WTC11 (cell line): ENCODE results near the gene NR3C2. TPM values are rescaled to one million over a fixed set of nuclear protein-coding genes. Genes with fewer than 3 reads are reported as not detected.

ENCODE experiments used
- ATAC-seq: fragments of 200-7000 bp; cut with Tn5 transposase; 2 replicates; pipeline ENCODE4 v1.10.0; 2021; ENCODE audit warnings: mild to moderate bottlenecking, moderate library complexity
- CTCF ChIA-PET: fragments of 300-600 bp; sonication (Branson Sonifier 250); formaldehyde crosslinking; loops from one replicate; lab custom pipeline; 2021; ENCODE audit warnings: antibody characterized with exemption; lab: Charles Lee
- POLR2A ChIA-PET: fragments of 350-600 bp; sonication (Branson Sonifier 250); formaldehyde crosslinking; loops from one replicate; lab custom pipeline; 2021; ENCODE audit warnings: antibody characterized with exemption; lab: Charles Lee
- DNase-seq: peaks from one replicate; pipeline ENCODE4 v3.0.0; 2021; ENCODE audit warnings: low spot score
- H3K27ac Mint-ChIP-seq: 2 replicates; pipeline ENCODE4 v1.8.0; 2021; ENCODE audit warnings: mixed read lengths
- H3K27me3 Mint-ChIP-seq: 2 replicates; pipeline ENCODE4 v1.8.0; 2021; ENCODE audit warnings: low read depth, mild to moderate bottlenecking, moderate library complexity, mixed read lengths
- H3K36me3 Mint-ChIP-seq: 2 replicates; pipeline ENCODE4 v1.8.0; 2021; ENCODE audit warnings: mixed read lengths
- H3K4me1 Mint-ChIP-seq: 2 replicates; pipeline ENCODE4 v1.8.0; 2022; ENCODE audit warnings: mixed read lengths
- H3K4me3 Mint-ChIP-seq: 2 replicates; pipeline ENCODE4 v1.8.0; 2021; ENCODE audit warnings: mild to moderate bottlenecking, moderate library complexity, mixed read lengths
- H3K9me3 Mint-ChIP-seq: 2 replicates; pipeline ENCODE4 v1.8.0; 2021; ENCODE audit warnings: mixed read lengths
- ATF1 ChIP-seq: sonication (generic); formaldehyde crosslinking; IDR thresholded peaks from 2 replicates; pipeline ENCODE4 v1.8.1; 2023; ENCODE audit warnings: mild to moderate bottlenecking, moderate library complexity, missing genetic modification reagents
- CBFB ChIP-seq: sonication (generic); formaldehyde crosslinking; IDR thresholded peaks from 2 replicates; pipeline ENCODE4 v1.8.1; 2022; ENCODE audit warnings: mild to moderate bottlenecking, low read depth, missing genetic modification reagents
- GRHL2 ChIP-seq: fragments of 250-450 bp; sonication (Bioruptor Pico); IDR thresholded peaks from 2 replicates; pipeline ENCODE4 v1.8.0; 2022; ENCODE audit warnings: mild to moderate bottlenecking, moderate library complexity; ENCODE audit not compliant: insufficient replicate concordance, severe bottlenecking
- JUN ChIP-seq: sonication (generic); formaldehyde crosslinking; IDR thresholded peaks from 2 replicates; pipeline ENCODE4 v1.8.0; 2023; ENCODE audit warnings: mild to moderate bottlenecking, missing genetic modification reagents
- KAT7 ChIP-seq: sonication (generic); formaldehyde crosslinking; IDR thresholded peaks from 2 replicates; pipeline ENCODE4 v1.8.1; 2023; ENCODE audit warnings: missing genetic modification reagents, mild to moderate bottlenecking, borderline replicate concordance
- NR2C2 ChIP-seq: sonication (generic); formaldehyde crosslinking; IDR thresholded peaks from 2 replicates; pipeline ENCODE4 v1.8.0; 2022; ENCODE audit warnings: mild to moderate bottlenecking, missing genetic modification reagents
- NR3C1 ChIP-seq: sonication (generic); formaldehyde crosslinking; conservative IDR thresholded peaks from 2 replicates; pipeline ENCODE4 v1.8.1; 2023; ENCODE audit warnings: low read depth, mild to moderate bottlenecking, missing genetic modification reagents
- SP1 ChIP-seq: sonication (generic); formaldehyde crosslinking; conservative IDR thresholded peaks from 2 replicates; pipeline ENCODE4 v1.8.1; 2022; ENCODE audit warnings: missing genetic modification reagents
- TEAD4 ChIP-seq: sonication (generic); formaldehyde crosslinking; IDR thresholded peaks from 2 replicates; pipeline ENCODE4 v1.8.0; 2022; ENCODE audit warnings: mild to moderate bottlenecking, missing genetic modification reagents
- TP53 ChIP-seq: sonication (generic); formaldehyde crosslinking; IDR thresholded peaks from 2 replicates; pipeline ENCODE4 v1.8.1; 2023; ENCODE audit warnings: mild to moderate bottlenecking, missing genetic modification reagents
- ZNF232 ChIP-seq: sonication (generic); formaldehyde crosslinking; IDR thresholded peaks from 2 replicates; pipeline ENCODE4 v1.8.0; 2022; ENCODE audit warnings: mild to moderate bottlenecking, missing genetic modification reagents
- total RNA-seq: library from RNA; stranded (reverse); gene quantifications from 3 replicates; pipeline ENCODE4 v1.2.3, GENCODE V29; 2021
- TF ChIP-seq, protein P1 (sequence below): sonication (generic); formaldehyde crosslinking; IDR thresholded peaks from 2 replicates; pipeline ENCODE4 v1.8.1; 2022; ENCODE audit warnings: low read depth, mild to moderate bottlenecking, moderate library complexity, missing genetic modification reagents, borderline replicate concordance
- TF ChIP-seq, protein P2 (sequence below): sonication (generic); formaldehyde crosslinking; IDR thresholded peaks from 2 replicates; pipeline ENCODE4 v1.8.1; 2023; ENCODE audit warnings: mild to moderate bottlenecking, missing genetic modification reagents, moderate library complexity
- TF ChIP-seq, protein P3 (sequence below): fragments of 250-450 bp; sonication (Bioruptor Pico); IDR thresholded peaks from 2 replicates; pipeline ENCODE4 v1.9.0; 2021; ENCODE audit warnings: moderate library complexity, mild to moderate bottlenecking, inconsistent platforms, borderline replicate concordance
- TF ChIP-seq, protein P4 (sequence below): fragments of 250-450 bp; sonication (Bioruptor Pico); IDR thresholded peaks from 2 replicates; pipeline ENCODE4 v1.9.0; 2021; ENCODE audit warnings: mild to moderate bottlenecking
- TF ChIP-seq, protein P5 (sequence below): sonication (generic); formaldehyde crosslinking; IDR thresholded peaks from 2 replicates; pipeline ENCODE4 v1.8.1; 2022; ENCODE audit warnings: mild to moderate bottlenecking, missing genetic modification reagents, moderate library complexity, borderline replicate concordance
- TF ChIP-seq, protein P6 (sequence below): sonication (generic); formaldehyde crosslinking; IDR thresholded peaks from 2 replicates; pipeline ENCODE4 v1.8.0; 2022; ENCODE audit warnings: mild to moderate bottlenecking, missing genetic modification reagents
- TF ChIP-seq, protein P7 (sequence below): sonication (generic); formaldehyde crosslinking; IDR thresholded peaks from 2 replicates; pipeline ENCODE4 v1.8.1; 2022; ENCODE audit warnings: mild to moderate bottlenecking, moderate library complexity, missing genetic modification reagents
- TF ChIP-seq, protein P8 (sequence below): fragments of 250-450 bp; sonication (Bioruptor Pico); IDR thresholded peaks from 2 replicates; pipeline ENCODE4 v2.1.2; 2022; ENCODE audit warnings: mild to moderate bottlenecking, moderate library complexity
- TF ChIP-seq, protein P9 (sequence below): fragments of 200-600 bp; IDR thresholded peaks from 2 replicates; pipeline ENCODE4 v1.8.0; 2022; ENCODE audit warnings: antibody characterized with exemption

The NR3C2 gene
- total RNA-seq, 1 experiment from 2014 or later: 2.8 TPM

DNA sequence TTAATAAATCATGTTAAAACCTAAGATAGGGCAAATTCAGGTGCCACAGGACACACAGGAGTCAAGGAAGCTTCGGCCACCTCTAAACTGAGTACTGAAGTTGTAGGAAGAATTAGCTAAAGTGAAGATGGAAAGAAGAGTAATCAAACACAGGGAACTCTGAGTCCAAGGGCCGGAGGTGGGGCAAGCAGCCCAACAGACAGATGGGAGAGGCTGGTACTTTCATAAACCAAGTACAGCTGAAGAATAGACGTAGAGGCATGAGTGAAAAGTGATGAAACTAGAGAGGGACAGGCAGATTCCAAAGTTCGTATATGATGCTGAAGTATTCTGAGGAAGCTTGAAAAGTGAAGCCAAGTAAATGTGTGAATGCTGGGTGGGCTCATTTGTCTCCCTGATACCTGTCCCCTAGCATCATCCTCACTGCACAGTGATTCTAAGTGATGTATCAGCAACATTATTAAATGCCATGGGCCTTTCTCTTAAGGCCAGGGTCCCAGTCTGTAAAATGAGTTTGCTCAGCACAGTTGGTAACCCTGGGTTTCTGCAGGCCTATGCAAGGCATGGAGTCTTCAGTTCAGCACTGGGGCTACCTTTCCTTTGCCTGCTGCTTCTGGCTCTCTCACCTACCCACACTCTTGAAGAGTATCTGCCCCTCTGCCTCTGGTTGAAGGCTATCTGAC lies 203.3 kb downstream of the NR3C2 start:
- TF ChIP-seq SP1 (CRISPR knock-in tag) (no peak), GRHL2 (CRISPR knock-in tag) (no peak), KAT7 (CRISPR knock-in tag) (no peak), ATF1 (CRISPR knock-in tag) (no peak), ZNF232 (CRISPR knock-in tag) (no peak), CBFB (no peak)
- TF ChIP-seq, protein P1, sequence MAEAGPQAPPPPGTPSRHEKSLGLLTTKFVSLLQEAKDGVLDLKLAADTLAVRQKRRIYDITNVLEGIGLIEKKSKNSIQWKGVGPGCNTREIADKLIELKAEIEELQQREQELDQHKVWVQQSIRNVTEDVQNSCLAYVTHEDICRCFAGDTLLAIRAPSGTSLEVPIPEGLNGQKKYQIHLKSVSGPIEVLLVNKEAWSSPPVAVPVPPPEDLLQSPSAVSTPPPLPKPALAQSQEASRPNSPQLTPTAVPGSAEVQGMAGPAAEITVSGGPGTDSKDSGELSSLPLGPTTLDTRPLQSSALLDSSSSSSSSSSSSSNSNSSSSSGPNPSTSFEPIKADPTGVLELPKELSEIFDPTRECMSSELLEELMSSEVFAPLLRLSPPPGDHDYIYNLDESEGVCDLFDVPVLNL: no peak
- TF ChIP-seq, protein P2, sequence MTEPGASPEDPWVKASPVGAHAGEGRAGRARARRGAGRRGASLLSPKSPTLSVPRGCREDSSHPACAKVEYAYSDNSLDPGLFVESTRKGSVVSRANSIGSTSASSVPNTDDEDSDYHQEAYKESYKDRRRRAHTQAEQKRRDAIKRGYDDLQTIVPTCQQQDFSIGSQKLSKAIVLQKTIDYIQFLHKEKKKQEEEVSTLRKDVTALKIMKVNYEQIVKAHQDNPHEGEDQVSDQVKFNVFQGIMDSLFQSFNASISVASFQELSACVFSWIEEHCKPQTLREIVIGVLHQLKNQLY (CRISPR knock-in tag): no peak
- TF ChIP-seq, protein P3, sequence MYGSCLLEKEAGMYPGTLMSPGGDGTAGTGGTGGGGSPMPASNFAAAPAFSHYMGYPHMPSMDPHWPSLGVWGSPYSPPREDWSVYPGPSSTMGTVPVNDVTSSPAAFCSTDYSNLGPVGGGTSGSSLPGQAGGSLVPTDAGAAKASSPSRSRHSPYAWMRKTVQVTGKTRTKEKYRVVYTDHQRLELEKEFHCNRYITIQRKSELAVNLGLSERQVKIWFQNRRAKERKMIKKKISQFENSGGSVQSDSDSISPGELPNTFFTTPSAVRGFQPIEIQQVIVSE (CRISPR knock-in tag): no peak
- TF ChIP-seq, protein P4, sequence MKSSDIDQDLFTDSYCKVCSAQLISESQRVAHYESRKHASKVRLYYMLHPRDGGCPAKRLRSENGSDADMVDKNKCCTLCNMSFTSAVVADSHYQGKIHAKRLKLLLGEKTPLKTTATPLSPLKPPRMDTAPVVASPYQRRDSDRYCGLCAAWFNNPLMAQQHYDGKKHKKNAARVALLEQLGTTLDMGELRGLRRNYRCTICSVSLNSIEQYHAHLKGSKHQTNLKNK (CRISPR knock-in tag): no peak
- TF ChIP-seq, protein P5, sequence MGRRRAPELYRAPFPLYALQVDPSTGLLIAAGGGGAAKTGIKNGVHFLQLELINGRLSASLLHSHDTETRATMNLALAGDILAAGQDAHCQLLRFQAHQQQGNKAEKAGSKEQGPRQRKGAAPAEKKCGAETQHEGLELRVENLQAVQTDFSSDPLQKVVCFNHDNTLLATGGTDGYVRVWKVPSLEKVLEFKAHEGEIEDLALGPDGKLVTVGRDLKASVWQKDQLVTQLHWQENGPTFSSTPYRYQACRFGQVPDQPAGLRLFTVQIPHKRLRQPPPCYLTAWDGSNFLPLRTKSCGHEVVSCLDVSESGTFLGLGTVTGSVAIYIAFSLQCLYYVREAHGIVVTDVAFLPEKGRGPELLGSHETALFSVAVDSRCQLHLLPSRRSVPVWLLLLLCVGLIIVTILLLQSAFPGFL (CRISPR knock-in tag): no peak
- TF ChIP-seq, protein P6, sequence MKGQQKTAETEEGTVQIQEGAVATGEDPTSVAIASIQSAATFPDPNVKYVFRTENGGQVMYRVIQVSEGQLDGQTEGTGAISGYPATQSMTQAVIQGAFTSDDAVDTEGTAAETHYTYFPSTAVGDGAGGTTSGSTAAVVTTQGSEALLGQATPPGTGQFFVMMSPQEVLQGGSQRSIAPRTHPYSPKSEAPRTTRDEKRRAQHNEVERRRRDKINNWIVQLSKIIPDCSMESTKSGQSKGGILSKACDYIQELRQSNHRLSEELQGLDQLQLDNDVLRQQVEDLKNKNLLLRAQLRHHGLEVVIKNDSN (CRISPR knock-in tag): no peak
- Mint-ChIP-seq H3K27ac (no peak overlapping the region), H3K27me3 (no peaks in the 10 kb centered on the region), H3K4me1 (no peaks in the 10 kb centered on the region), H3K9me3 (no peaks in the 10 kb centered on the region), H3K36me3 (no peaks in the 10 kb centered on the region), H3K4me3 (no peak overlapping the region)
- CTCF ChIA-PET: no interaction called here
- ATAC-seq (no peak), DNase-seq (no peak)
- POLR2A ChIA-PET: no interaction called here

DNA sequence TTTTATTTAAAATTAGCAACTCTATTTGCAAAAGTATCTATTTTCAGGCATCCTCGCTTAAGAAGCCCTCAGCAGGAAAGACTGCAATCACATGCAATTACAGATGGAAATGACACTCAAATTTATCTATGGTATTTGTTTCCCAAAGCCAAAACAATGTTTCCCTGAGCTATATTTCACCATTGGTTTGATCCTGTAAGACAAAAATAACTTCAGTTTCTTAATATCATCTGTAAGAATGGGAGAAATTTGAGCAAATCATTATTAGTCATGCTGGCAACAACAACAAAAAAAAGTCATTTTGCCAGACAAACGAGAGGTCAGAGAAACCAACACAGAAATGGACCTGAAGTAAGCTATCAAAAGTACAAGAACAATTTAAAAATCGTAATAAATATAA lies 204.1 kb downstream of the NR3C2 start:
- DNase-seq (no peak), ATAC-seq (no peak)
- Mint-ChIP-seq H3K4me1 (no peaks in the 10 kb centered on the region), H3K36me3 (no peaks in the 10 kb centered on the region), H3K4me3 (no peak overlapping the region), H3K27me3 (no peaks in the 10 kb centered on the region), H3K27ac (no peak overlapping the region), H3K9me3 (peaks cover 4% of the 10 kb centered on the region; the same call in 1 of the 2 replicates)
- TF ChIP-seq ATF1 (CRISPR knock-in tag): no peak
- TF ChIP-seq JUN (CRISPR knock-in tag): no peak
- TF ChIP-seq, protein P6 (CRISPR knock-in tag): no peak
- TF ChIP-seq, protein P7, sequence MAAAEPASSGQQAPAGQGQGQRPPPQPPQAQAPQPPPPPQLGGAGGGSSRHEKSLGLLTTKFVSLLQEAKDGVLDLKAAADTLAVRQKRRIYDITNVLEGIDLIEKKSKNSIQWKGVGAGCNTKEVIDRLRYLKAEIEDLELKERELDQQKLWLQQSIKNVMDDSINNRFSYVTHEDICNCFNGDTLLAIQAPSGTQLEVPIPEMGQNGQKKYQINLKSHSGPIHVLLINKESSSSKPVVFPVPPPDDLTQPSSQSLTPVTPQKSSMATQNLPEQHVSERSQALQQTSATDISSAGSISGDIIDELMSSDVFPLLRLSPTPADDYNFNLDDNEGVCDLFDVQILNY (CRISPR knock-in tag): no peak
- TF ChIP-seq NR2C2 (CRISPR knock-in tag): no peak
- TF ChIP-seq, protein P2 (CRISPR knock-in tag): no peak
- TF ChIP-seq, protein P8, sequence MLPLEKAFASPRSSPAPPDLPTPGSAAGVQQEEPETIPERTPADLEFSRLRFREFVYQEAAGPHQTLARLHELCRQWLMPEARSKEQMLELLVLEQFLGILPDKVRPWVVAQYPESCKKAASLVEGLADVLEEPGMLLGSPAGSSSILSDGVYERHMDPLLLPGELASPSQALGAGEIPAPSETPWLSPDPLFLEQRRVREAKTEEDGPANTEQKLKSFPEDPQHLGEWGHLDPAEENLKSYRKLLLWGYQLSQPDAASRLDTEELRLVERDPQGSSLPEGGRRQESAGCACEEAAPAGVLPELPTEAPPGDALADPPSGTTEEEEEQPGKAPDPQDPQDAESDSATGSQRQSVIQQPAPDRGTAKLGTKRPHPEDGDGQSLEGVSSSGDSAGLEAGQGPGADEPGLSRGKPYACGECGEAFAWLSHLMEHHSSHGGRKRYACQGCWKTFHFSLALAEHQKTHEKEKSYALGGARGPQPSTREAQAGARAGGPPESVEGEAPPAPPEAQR (CRISPR knock-in tag): no peak
- TF ChIP-seq ZNF232 (CRISPR knock-in tag): no peak
- TF ChIP-seq TP53 (CRISPR knock-in tag): no peak
- TF ChIP-seq NR3C1 (CRISPR knock-in tag): no peak
- TF ChIP-seq, protein P4 (CRISPR knock-in tag): no peak
- no peak for TF ChIP-seq TEAD4 (CRISPR knock-in tag)
- TF ChIP-seq, protein P9, sequence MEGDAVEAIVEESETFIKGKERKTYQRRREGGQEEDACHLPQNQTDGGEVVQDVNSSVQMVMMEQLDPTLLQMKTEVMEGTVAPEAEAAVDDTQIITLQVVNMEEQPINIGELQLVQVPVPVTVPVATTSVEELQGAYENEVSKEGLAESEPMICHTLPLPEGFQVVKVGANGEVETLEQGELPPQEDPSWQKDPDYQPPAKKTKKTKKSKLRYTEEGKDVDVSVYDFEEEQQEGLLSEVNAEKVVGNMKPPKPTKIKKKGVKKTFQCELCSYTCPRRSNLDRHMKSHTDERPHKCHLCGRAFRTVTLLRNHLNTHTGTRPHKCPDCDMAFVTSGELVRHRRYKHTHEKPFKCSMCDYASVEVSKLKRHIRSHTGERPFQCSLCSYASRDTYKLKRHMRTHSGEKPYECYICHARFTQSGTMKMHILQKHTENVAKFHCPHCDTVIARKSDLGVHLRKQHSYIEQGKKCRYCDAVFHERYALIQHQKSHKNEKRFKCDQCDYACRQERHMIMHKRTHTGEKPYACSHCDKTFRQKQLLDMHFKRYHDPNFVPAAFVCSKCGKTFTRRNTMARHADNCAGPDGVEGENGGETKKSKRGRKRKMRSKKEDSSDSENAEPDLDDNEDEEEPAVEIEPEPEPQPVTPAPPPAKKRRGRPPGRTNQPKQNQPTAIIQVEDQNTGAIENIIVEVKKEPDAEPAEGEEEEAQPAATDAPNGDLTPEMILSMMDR: no peak
- ChIA-PET POLR2A (no interaction called here), CTCF (no interaction called here)
